ENCODE measurements around the gene MYO1B.

The MYO1B gene

GRCh38 chr2:191327484-191327883, 82.3 kb downstream of the MYO1B start:
- DNase-seq, result no peak

GRCh38 chr2:191328150-191328809, 83.1 kb downstream of the MYO1B start:
- no peak for DNase-seq

GRCh38 chr2:191329841-191330240, 84.6 kb downstream of the MYO1B start:
- DNase-seq, result no peak

GRCh38 chr2:191333911-191334357, 88.7 kb downstream of the MYO1B start:
- no peak for DNase-seq

GRCh38 chr2:191335875-191336464, 90.8 kb downstream of the MYO1B start:
- no peak for DNase-seq

GRCh38 chr2:191341436-191341835, 96.2 kb downstream of the MYO1B start:
- DNase-seq, result no peak

- no peak for DNase-seq
These were observed 98.7 kb downstream of the MYO1B start for GRCh38 chr2:191343796-191344338.

GRCh38 chr2:191345788-191346187, 100.6 kb downstream of the MYO1B start:
- no peak for DNase-seq

DNA sequence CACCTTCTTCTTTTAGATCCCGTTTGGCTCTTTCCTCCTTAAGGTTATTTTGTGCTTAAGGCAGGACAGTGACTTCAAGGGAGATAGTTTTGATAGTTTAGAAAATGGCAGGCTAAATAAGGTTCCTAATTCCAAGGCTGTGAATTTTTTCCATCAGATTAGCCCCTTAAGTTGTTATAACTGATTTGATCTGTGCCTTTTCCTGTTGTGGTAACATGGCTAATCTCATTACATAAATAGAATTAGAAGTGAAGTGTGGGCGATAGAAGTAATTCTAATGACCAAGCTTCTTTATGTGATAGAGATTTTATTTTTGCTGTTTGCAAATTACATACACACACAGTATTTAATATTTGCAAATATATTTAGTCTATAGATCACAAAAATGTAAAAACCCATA, 102.0 kb downstream of the MYO1B start:
- no peak for DNase-seq

DNA sequence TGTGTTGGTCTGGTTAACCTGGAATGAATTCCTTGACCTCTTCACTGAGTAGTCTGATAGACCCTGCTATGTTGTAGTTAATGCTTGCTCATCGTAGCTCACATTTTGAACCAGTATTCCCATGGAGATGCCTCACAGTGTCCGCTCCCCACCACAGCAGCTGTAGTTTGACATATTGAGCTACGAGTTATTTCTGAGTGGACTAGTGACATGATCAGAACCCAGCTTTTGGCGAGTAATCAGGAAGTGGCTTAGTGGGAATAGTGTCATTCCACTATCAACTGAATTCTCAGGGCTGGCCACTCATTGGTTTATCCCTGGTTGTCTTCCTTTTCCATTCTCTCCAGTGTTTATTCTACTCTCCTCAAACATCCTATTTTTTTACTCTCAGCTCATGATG, 102.7 kb downstream of the MYO1B start:
- no peak for DNase-seq

DNA sequence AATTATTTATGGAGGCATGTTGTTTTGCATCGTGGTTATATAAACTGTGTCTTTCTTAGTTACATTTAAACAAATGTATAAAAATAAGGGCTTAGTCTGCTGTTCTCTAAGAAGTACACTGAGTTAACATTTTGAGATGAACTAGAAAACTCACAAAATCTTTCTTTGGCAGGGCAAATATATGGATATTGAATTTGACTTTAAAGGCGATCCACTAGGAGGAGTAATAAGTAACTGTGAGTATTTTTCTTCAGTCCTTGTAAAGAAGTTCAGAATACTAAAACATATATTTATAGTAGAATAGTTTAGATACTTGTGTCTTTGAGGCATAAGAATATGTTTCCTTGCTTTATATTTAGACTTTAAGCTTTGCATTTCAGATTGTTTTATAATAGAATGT, 104.8 kb downstream of the MYO1B start:
- no peak for DNase-seq

GRCh38 chr2:191350826-191351225, 105.6 kb downstream of the MYO1B start:
- no peak for DNase-seq

DNA sequence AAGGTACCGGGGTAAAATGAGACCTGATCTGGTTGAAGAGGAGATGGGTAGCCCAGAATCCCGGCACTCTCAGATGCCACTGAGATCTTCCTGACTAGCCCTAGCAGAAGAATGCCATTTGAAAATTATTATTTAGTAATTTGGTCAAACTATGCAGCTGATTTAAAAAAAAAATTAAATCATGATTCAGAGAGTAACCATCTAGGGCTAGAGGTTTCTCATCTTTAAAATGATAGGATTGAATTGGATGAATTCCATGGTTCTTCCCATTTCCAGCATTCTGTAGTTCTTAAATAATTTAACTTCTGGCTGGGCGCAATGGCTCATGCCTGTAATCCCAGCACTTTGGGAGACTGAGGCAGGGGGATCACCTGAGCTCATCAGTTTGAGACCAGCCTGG, 106.1 kb downstream of the MYO1B start:
- DNase-seq, result no peak

GRCh38 chr2:191351921-191352320, 106.7 kb downstream of the MYO1B start:
- DNase-seq, result no peak

DNA sequence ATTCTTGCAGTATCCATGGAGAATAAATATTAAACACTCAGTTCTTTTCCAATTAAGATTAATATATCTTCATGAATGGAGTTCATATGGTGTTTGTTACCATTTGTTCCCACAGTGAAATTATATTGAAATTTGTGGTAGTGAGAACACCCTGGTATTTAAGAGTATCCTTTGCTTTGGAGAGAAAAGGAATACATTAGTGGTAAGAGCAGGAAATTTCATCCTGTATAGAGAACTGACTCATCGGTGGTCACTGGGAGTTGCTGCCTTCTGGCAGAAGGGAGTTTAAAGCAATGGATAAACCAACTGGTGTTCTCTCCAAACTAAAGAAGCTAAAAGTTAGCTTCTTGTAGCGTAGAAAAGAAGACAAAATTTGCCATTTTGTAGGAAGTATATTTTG, 107.3 kb downstream of the MYO1B start:
- no peak for DNase-seq

DNA sequence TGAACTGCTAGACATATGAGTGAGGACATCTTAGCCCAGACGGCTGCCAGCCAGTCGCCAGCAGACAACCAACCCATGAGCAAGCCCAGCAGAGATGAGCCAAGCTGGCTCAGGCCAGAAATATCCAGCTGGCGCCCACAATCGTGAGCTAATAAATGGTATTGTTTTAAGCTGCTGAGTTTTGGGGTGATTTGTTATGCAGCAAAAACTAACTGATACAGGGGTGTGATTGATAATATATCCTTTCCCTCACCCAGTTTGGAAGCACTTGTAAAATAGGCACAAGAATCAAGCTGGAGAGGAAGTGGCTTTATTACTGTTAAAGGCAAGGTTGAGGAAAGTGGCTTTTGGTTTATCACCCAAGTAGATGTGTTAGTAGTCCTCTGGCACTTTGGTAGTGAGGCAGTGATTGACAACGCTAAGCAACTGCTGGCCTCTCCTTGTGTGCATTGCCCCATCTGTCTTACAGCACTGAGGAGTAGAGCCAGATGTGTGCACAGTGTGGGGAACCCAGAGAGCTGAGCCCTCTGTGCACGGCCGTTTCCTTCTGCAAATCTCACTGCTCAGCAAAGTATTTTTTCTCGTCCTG, 110.1 kb downstream of the MYO1B start:
- no peak for DNase-seq

DNA sequence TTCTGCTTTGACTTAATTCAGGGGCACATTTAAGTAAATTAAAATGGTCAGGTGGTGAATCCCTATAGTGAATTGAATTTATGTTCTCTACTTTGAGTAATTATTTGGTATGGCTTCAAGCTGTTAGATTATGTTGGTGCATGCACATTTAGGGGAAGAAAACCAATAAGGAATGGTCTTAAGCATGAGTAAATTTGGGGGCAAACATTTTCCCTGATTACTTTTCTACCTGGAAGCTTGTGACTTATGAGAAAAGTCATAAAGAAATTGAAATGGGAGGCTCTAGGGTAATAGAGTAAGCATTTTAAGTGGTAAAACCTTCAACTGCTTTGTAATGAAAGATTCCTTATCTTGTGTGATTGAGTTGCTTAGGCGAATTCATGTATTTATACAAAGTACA, 112.5 kb downstream of the MYO1B start:
- DNase-seq, result no peak

- no peak for DNase-seq
These were observed 113.3 kb downstream of the MYO1B start for GRCh38 chr2:191358325-191359025.

DNA sequence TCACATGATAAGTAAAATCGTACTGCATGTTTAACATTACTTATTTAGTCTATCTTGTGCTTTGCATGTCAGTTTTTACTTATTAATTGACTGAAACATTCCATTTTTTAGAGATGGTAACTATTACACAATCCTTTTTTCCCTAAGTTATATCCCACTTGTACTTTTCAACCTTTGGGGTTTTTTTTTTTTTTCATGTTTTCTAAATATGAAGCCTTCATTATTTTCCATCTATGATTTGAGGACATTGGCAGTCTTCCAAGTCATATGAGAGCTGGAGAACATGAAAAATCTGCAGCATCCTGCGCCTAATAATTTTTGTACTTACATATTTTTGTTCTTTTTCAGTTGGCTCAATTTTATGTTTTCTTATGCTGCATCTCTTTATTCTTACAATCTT, 113.9 kb downstream of the MYO1B start:
- DNase-seq, result no peak

DNA sequence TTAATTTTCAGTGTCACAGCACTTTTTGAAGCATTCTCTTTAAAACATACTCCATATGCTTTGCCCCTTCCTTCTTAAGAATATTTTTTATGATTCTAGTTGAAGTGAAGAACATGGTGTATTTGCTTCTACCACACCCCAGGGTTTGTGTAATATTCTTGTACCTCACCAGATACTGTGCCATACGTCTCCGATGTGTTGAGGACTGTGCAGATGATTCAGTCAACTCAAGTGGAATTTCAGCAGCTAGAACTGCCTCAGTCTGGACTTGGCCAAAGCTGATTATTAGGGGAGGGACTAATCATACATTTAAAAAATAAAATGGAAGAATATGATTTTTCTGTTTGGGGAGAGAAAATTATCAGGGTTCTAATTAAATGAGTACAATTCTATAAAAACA, 115.7 kb downstream of the MYO1B start:
- no peak for DNase-seq

DNA sequence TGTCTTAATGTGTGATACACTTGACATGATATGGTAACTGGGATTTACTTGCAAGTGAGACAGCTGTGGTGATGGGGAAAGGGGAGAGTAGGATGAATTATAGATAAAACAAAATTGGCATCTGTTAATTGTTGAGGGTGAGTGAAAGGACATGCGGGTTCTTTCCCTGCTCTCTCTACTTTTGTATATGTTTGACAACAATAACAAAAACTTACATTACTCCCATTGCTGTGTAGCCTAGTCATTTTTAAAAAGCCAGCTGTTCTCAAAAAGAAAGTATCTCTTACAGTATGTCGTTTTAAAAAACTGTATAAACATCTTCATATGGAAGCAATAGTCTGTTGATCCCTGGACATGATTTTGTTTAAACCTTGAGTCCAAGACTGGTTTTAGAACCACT, 117.6 kb downstream of the MYO1B start:
- DNase-seq, result no peak

GRCh38 chr2:191363267-191363666, 118.1 kb downstream of the MYO1B start:
- no peak for DNase-seq

DNA sequence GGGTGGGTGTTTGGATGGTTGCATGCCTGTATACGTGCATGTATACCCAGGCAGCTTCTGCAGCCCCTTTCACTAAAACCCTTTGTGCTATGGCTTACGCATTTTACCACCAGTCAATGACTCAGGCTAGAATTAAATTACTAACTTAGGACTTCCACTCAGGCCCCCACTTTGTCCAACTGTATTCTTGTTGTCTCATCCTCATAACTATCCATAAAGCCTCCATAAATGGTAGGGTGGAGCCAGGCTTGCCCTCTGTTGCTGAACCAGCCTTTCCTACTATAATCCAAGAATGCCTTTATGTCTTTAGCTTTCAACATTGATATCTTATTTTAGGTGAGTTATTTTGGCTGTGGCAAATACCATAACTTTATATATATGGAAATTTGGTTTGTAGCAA, 119.9 kb downstream of the MYO1B start:
- no peak for DNase-seq

- no peak for DNase-seq
These were observed 121.0 kb downstream of the MYO1B start for GRCh38 chr2:191366199-191366598.

Measured in SIG-M5 (cell line).